ENCODE measurements around the gene AP2S1. TPM values are rescaled to one million over a fixed set of nuclear protein-coding genes. Genes with fewer than 3 reads are reported as not detected.

Gene AP2S1
- total and polyA plus RNA-seq, 5 donors from 2014 or later = 41.5 to 90.1 (median 65.5) TPM

- H3K4me3 Mint-ChIP-seq = peak overlapping the region in 3 of 4 donors; percentile 5 to 49 (median 46)
- H3K9me3 Mint-ChIP-seq = no peaks in the 10 kb centered on the region
- H3K27me3 Mint-ChIP-seq = no peaks in the 10 kb centered on the region
- no peaks in the 10 kb centered on the region for H3K9me3 ChIP-seq (ENCODE audit: control insufficient read depth in 2 of 2, low read length in 2 of 2)
- no peak overlapping the region for H3K4me3 ChIP-seq (ENCODE audit: low read depth, low read length)
- DNase-seq = no peak
- H3K36me3 ChIP-seq (ENCODE audit: control insufficient read depth, insufficient read depth, low read length) = no peaks in the 10 kb centered on the region
- peak overlapping the region in 2 of 3 donors; percentile 14 to 55 for H3K27ac Mint-ChIP-seq
- H3K4me1 ChIP-seq (ENCODE audit: control insufficient read depth, insufficient read depth, low read length, poor library complexity, severe bottlenecking) = peaks cover 48% of the 10 kb centered on the region
- H3K36me3 Mint-ChIP-seq = no peaks in the 10 kb centered on the region
- H3K27me3 ChIP-seq (ENCODE audit: control insufficient read depth, insufficient read depth, low read length) = no peaks in the 10 kb centered on the region
- peaks cover 8 to 44% (median 18%) of the 10 kb centered on the region in 4 donors for H3K4me1 Mint-ChIP-seq
- H3K27ac ChIP-seq (ENCODE audit: insufficient read depth, low read length, poor library complexity, severe bottlenecking) = peak overlapping the region; percentile 19
- no peak for ATAC-seq (ENCODE audit: low read depth in 2 of 2)
Observed at GRCh38 chr19:46866407-46867136, 15.9 kb upstream of the AP2S1 start.

GRCh38 chr19:46863818-46864629 is 13.4 kb upstream of the AP2S1 start:
- Mint-ChIP-seq H3K27ac (no peak overlapping the region), H3K36me3 (no peaks in the 10 kb centered on the region), H3K4me3 (no peak overlapping the region), H3K4me1 (peaks cover 10 to 42% (median 22%) of the 10 kb centered on the region in 4 donors), H3K27me3 (peaks cover 6% of the 10 kb centered on the region), H3K9me3 (no peaks in the 10 kb centered on the region)
- no peak overlapping the region for H3K27ac ChIP-seq (ENCODE audit: insufficient read depth, low read length, poor library complexity, severe bottlenecking)
- H3K4me3 ChIP-seq (ENCODE audit: low read depth, low read length) = peak overlapping the region; percentile 10
- H3K27me3 ChIP-seq (ENCODE audit: control insufficient read depth, insufficient read depth, low read length) = no peaks in the 10 kb centered on the region
- no peaks in the 10 kb centered on the region for H3K9me3 ChIP-seq (ENCODE audit: control insufficient read depth in 2 of 2, low read length in 2 of 2)
- no peaks in the 10 kb centered on the region for H3K36me3 ChIP-seq (ENCODE audit: control insufficient read depth, insufficient read depth, low read length)
- peaks cover 56% of the 10 kb centered on the region for H3K4me1 ChIP-seq (ENCODE audit: control insufficient read depth, insufficient read depth, low read length, poor library complexity, severe bottlenecking)
- no peak for DNase-seq
- no peak for ATAC-seq (ENCODE audit: low read depth in 2 of 2)

- Histone ChIP-seq H3K4me3 (ENCODE audit: low read depth, low read length) (peak overlapping the region; percentile 79), H3K9me3 (ENCODE audit: control insufficient read depth in 2 of 2, low read length in 2 of 2) (no peaks in the 10 kb centered on the region), H3K36me3 (ENCODE audit: control insufficient read depth, insufficient read depth, low read length) (no peaks in the 10 kb centered on the region), H3K27ac (ENCODE audit: insufficient read depth, low read length, poor library complexity, severe bottlenecking) (no peak overlapping the region), H3K4me1 (ENCODE audit: control insufficient read depth, insufficient read depth, low read length, poor library complexity, severe bottlenecking) (peaks cover 51% of the 10 kb centered on the region), H3K27me3 (ENCODE audit: control insufficient read depth, insufficient read depth, low read length) (no peaks in the 10 kb centered on the region)
- no peak overlapping the region for H3K27ac Mint-ChIP-seq
- DNase-seq (no peak), ATAC-seq (ENCODE audit: low read depth in 2 of 2) (no peak)
- H3K27me3 Mint-ChIP-seq = peaks cover 6% of the 10 kb centered on the region
- no peaks in the 10 kb centered on the region for H3K36me3 Mint-ChIP-seq
- H3K9me3 Mint-ChIP-seq = no peaks in the 10 kb centered on the region
- peaks cover 8 to 33% (median 17%) of the 10 kb centered on the region in 4 donors for H3K4me1 Mint-ChIP-seq
- H3K4me3 Mint-ChIP-seq = no peak overlapping the region
Observed at GRCh38 chr19:46862974-46863632, 12.5 kb upstream of the AP2S1 start.

GRCh38 chr19:46862503-46862834 is 11.8 kb upstream of the AP2S1 start:
- Histone ChIP-seq H3K9me3 (ENCODE audit: control insufficient read depth in 2 of 2, low read length in 2 of 2) (no peaks in the 10 kb centered on the region), H3K36me3 (ENCODE audit: control insufficient read depth, insufficient read depth, low read length) (no peaks in the 10 kb centered on the region), H3K27ac (ENCODE audit: insufficient read depth, low read length, poor library complexity, severe bottlenecking) (no peak overlapping the region), H3K27me3 (ENCODE audit: control insufficient read depth, insufficient read depth, low read length) (no peaks in the 10 kb centered on the region), H3K4me1 (ENCODE audit: control insufficient read depth, insufficient read depth, low read length, poor library complexity, severe bottlenecking) (peaks cover 48% of the 10 kb centered on the region), H3K4me3 (ENCODE audit: low read depth, low read length) (peak overlapping the region; percentile 79)
- peak in 1 of 3 donors; percentile 33 for DNase-seq
- H3K4me1 Mint-ChIP-seq = peaks cover 8 to 27% (median 16%) of the 10 kb centered on the region in 4 donors
- peaks cover 6% of the 10 kb centered on the region for H3K27me3 Mint-ChIP-seq
- no peak overlapping the region for H3K27ac Mint-ChIP-seq
- H3K36me3 Mint-ChIP-seq = no peaks in the 10 kb centered on the region
- ATAC-seq (ENCODE audit: low read depth in 2 of 2) = no peak
- H3K4me3 Mint-ChIP-seq = no peak overlapping the region
- H3K9me3 Mint-ChIP-seq = no peaks in the 10 kb centered on the region

GRCh38 chr19:46861691-46862502 is 11.3 kb upstream of the AP2S1 start:
- ATAC-seq (ENCODE audit: low read depth in 2 of 2) (no peak), DNase-seq (peak in 1 of 3 donors; percentile 3)
- Mint-ChIP-seq H3K36me3 (no peaks in the 10 kb centered on the region), H3K27ac (no peak overlapping the region), H3K4me1 (peaks cover 8 to 21% (median 12%) of the 10 kb centered on the region in 4 donors), H3K9me3 (no peaks in the 10 kb centered on the region), H3K4me3 (no peak overlapping the region), H3K27me3 (peaks cover 6% of the 10 kb centered on the region)
- Histone ChIP-seq H3K4me1 (ENCODE audit: control insufficient read depth, insufficient read depth, low read length, poor library complexity, severe bottlenecking) (peaks cover 43% of the 10 kb centered on the region), H3K9me3 (ENCODE audit: control insufficient read depth in 2 of 2, low read length in 2 of 2) (no peaks in the 10 kb centered on the region), H3K27ac (ENCODE audit: insufficient read depth, low read length, poor library complexity, severe bottlenecking) (no peak overlapping the region), H3K4me3 (ENCODE audit: low read depth, low read length) (peak overlapping the region; percentile 79), H3K27me3 (ENCODE audit: control insufficient read depth, insufficient read depth, low read length) (no peaks in the 10 kb centered on the region), H3K36me3 (ENCODE audit: control insufficient read depth, insufficient read depth, low read length) (no peaks in the 10 kb centered on the region)

- H3K4me1 Mint-ChIP-seq = peaks cover 6 to 20% (median 12%) of the 10 kb centered on the region in 4 donors
- peak within 1 kb of the TSS; percentile 93 to 96 (median 94) for H3K4me3 Mint-ChIP-seq
- no peaks in the 10 kb centered on the region for H3K36me3 Mint-ChIP-seq
- H3K9me3 Mint-ChIP-seq = peaks cover 0 to under 1% (median 0%) of the 10 kb centered on the region in 7 donors
- Histone ChIP-seq H3K27ac (ENCODE audit: insufficient read depth, low read length, poor library complexity, severe bottlenecking) (peak within 1 kb of the TSS; percentile 95), H3K4me3 (ENCODE audit: low read depth, low read length) (peak within 1 kb of the TSS; percentile 79), H3K9me3 (ENCODE audit: control insufficient read depth in 2 of 2, low read length in 2 of 2) (no peaks in the 10 kb centered on the region), H3K36me3 (ENCODE audit: control insufficient read depth, insufficient read depth, low read length) (no peaks in the 10 kb centered on the region), H3K27me3 (ENCODE audit: control insufficient read depth, insufficient read depth, low read length) (no peaks in the 10 kb centered on the region), H3K4me1 (ENCODE audit: control insufficient read depth, insufficient read depth, low read length, poor library complexity, severe bottlenecking) (peaks cover 45% of the 10 kb centered on the region)
- ATAC-seq (ENCODE audit: low read depth in 2 of 2) (peak; percentile 40 to 43), DNase-seq (peak; percentile 5 to 91 (median 77))
- H3K27ac Mint-ChIP-seq = peak within 1 kb of the TSS; percentile 84 to 96 (median 92)
- H3K27me3 Mint-ChIP-seq = peaks cover 14% of the 10 kb centered on the region
Observed at GRCh38 chr19:46860846-46861690, 10.4 kb upstream of the AP2S1 start, which contains the start of gene ARHGAP35. ARHGAP35 (plus strand) TSS chr19:46860997; CDS start chr19:46918676, 57,679 bp downstream.

Data from CD4-positive, CD25-positive, alpha-beta regulatory T cell (primary cell).